GM11168 (cell line): ENCODE data around the gene LIM2.

ENCODE experiments used
- in situ Hi-C: fragments of 300-500 bp; cut with MboI; formaldehyde crosslinking; loops from one replicate; pipeline ENCODE4 v1.12.0; 2022; ENCODE audit warnings: low sequenced_read_pairs; ENCODE audit not compliant: unreplicated experiment

LIM2 gene

GRCh38 chr19:51342631-51343569 is 44.9 kb downstream of the LIM2 start:
- in situ Hi-C loops, result no loop called here

DNA sequence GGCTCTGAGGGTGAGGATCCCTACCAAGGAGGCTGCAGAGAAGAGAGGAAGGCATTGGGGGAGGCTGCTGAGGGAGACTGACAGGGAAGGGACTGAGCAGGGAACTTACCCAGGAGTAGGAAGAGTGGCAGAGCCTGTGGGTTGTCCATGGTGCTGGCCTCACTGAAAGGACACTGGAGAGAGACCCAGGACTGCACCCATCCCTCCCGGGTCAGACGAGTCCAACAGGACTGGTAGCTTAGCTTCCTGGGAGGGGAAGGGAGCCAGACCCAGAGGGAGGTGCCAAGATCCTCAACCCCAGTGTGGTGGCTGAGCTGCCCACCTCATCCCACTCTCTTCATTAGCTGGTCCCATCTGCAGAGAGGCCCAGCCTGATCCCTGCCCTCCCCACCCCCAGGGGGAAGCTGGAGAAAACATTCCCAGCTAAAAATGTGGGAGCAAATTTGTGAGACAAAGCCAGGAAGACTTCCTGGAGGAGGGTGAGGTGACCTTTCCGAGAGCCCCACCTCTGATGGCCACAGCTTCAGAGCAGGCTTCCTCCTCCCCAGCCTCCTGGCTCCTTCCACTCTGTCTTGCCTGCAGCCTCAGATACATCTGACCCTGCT is 45.7 kb downstream of the LIM2 start, which contains the start of gene VSIG10L:
Gene VSIG10L (minus strand): TSS at position 164 of the 605 bp plus-strand sequence. CDS start 15 bp downstream, at position 149.
- in situ Hi-C loops, result no loop called here

DNA sequence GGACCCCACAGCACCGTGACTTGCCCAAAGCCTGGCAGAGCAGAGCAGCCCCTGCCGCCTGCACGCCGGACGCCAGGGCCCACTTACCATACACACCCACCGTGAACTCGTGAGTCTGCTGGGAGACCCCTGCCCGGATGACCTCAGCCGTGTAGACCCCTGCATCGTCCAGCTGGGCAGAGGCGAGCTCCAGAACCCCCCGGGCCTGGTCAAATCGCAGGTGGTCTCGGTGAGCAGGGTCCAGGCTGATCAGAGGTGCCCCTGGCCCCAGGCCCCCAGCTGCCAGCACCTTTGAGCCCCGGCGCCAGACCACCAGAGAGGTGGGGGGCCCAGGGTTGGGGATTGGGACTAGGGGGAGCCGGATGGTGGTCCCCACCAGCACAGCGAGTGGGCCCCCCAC is 46.7 kb downstream of the LIM2 start:
- in situ Hi-C loops, result no loop called here

DNA sequence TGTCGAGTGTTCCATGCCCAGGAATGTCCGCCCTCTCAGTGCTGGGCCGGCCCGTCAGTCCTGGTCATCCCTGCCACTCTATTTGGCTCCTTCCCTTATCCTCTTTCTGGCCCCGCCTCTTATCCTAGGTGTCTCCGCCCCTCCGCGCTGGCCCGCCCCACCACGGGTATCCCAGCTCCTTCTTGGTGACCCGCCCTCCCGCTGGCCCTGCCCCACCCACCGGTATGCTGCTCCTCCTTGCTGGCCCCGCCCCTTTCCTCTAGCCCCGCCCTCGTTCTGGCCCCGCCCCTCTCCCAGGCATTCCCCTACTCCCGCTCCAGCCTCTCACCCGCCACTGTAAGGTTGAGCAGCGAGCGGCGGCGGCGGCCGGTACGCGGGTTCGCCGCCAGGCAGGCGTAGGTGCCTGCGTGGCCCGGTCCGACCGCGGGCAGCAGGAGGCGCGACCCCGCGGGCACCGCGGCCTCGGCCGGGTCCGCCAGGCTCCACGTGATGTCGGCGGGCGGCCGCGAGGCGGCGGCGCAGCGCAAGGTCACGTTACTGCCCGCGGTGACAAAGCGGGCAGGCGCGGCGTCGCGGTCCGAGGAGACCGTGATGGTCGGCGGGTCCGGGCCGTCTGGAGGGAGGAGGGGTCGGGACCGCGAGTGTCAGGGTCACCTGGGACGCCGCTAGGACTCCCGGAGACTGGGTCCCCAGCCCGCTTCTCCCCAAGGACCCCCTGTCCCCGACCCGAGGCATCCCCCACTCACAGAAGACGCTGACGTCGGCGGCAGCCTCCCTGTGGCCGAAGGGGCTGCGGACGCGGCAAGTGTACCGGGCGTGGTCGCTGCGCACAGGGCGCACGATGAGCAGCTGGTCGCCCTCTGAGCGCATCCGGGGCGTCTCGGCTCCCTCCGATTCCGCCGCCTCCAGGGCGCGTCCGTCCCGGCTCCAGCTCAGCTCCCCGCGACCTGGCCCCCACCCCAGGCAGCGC is 47.8 kb downstream of the LIM2 start:
- in situ Hi-C loops, result loop anchor here (10.0 kb wide), 1 partner anchor 325 kb away; no protein-coding TSS in a partner anchor

- in situ Hi-C loops, result loop anchor here (10.0 kb wide), 1 partner anchor 326 kb away; no protein-coding TSS in a partner anchor
Measured at GRCh38 chr19:51339313-51339686, 48.5 kb downstream of the LIM2 start.

GRCh38 chr19:51338563-51339312 is 49.0 kb downstream of the LIM2 start:
- in situ Hi-C loops, result loop anchor here (10.0 kb wide), 1 partner anchor 326 kb away; no protein-coding TSS in a partner anchor

DNA sequence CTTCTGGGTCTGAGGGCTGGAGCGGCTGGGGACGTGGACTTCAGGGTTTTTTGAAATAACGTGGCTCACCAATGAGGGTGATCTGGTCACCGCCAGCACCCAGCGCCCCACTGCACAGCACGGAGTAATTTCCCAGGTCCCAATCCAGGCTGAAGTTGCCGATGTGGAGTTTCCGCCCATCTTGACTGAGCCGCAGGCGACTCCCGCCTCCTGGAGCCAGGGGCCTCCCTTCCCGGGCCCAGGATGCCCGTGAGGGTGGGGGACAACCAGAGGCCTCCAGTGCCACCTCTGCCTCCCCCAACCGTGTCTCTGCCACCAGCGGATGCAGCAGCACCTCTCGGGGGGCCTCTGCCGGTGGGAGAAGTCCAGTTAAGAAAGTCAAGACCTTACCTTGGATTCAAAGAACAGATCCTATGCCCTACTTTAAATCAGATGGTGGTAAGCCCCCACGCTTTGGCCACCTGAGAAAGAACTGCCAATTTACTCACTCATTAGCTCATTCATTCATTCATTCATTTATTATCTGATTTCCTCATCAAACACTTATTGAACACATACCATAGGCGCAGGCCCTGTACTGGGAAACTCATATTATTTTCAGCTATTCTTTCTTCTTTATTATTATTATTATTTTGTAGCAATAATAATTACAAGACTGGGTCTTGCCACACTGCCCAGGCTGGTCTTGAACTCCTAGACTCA is 49.8 kb downstream of the LIM2 start:
- in situ Hi-C loops, result loop anchor here (10.0 kb wide), 1 partner anchor 327 kb away; no protein-coding TSS in a partner anchor

DNA sequence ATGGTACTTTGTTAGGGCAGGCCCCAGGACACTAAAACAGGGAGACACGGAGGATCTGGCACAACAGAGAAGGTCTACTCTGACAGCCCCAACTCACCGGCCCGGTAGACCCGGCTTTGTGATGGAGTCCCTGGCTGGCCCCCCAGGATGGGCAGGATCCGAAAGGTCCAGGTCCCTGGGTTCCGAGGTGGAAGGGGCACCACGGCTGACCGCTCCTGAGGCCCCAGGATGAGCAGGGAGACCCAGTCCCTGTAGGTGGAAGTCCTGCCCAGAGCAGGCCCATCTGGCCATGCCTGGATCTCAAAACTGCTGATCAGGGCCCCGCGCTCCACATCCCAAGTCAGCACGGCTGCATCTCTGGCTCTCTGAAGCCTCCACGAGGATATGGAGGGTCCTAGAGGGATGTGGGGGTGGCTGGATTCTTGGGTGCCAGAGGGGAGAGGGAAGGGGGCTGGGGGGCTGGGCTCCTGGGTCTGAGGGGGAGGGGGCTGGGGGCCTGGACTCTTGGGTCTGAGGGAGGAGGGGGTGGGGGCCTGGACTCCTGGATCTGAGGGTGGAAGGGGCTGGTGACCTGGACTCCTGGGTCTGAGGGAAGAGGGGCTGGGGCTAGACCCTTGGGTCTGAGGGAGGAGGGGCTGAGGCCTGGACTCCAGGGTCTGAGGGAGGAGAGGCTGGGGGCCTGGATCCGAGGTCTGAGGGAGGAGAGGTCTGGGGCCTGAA is 50.5 kb downstream of the LIM2 start:
- in situ Hi-C loops, result loop anchor here (10.0 kb wide), 1 partner anchor 328 kb away; no protein-coding TSS in a partner anchor

DNA sequence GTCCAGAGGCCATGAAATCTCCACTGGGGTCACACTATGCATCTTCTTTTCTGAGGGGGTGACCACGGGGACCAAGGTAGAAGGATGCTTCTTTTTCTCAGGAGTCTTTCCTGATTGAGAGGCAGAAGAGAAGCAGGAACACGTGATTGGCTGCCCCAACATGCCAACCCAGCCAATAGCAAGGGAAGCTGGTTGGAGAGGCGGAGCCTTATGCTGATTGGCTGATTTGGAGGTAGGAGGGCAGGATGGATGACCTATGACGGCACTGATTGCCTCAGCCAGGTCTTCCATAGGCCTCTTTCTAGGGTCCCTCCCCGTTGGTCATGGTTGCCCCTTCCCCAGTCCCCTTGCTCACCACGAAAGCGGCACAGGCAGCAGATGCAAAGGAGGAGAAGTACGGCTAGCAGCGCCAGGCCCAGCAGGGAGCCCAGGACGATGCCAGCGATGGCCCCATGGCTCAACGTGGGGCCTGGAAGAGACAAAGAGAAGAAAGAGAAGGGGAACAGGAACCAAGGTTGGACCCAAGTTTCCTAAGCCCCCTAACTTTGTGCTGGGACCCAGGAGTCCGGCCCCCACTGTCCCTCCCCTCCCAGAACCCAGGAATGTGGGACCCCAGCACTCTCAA is 53.8 kb downstream of the LIM2 start:
- in situ Hi-C loops, result loop anchor here (10.0 kb wide), 1 partner anchor 331 kb away; no protein-coding TSS in a partner anchor

GRCh38 chr19:51331716-51332115 is 56.1 kb downstream of the LIM2 start:
- in situ Hi-C loops, result loop anchor here (10.0 kb wide), 1 partner anchor 333 kb away; no protein-coding TSS in a partner anchor

GRCh38 chr19:51331193-51331592 is 56.6 kb downstream of the LIM2 start:
- in situ Hi-C loops, result loop anchor here (10.0 kb wide), 1 partner anchor 334 kb away; no protein-coding TSS in a partner anchor

DNA sequence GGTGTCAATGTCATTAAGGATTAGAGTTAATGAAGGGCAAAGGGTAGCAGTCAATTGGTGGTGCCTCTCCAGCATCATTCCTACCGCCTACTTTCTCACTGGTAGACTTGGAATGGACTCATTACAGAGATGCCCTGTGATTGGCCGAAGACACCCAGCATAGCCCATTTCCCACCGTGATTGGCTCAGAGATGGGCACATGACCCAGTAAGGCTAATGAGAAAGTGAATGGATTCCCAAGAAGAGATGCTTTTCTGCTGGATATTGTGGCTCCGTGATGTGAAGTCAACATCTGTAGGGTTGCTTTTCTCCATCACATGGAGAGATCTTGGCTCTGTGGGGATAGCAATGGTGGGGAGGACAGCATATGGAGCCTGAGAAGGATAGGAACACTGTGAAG is 57.4 kb downstream of the LIM2 start:
- in situ Hi-C loops, result loop anchor here (10.0 kb wide), 1 partner anchor 334 kb away; no protein-coding TSS in a partner anchor
